Caki2 (cell line): ENCODE results near the gene FHOD3. TPM values are rescaled to one million over a fixed set of nuclear protein-coding genes. Genes with fewer than 3 reads are reported as not detected.
A peak's percentile ranks its signal among the peaks of the same experiment; 100 is the strongest.
"Not testable (repeated sequence)": the region's sequence is repeated elsewhere in the genome, so short reads cannot be mapped to it uniquely, and the experiment has no call there.

Source experiments
- DNase-seq: peaks from one replicate; pipeline ENCODE4 v3.0.0-alpha.2; 2015; ENCODE audit warnings: low read depth
- in situ Hi-C: cut with HindIII; loops from 2 replicates; pipeline ENCODE4 v1.10.0; 2016; ENCODE audit warnings: low sequenced_read_pairs, low pct_unique_long_range_greater_than_20kb, mixed read lengths
- total RNA-seq: library from RNA; depleted of rRNA; stranded (reverse); fragments of >200 nt; shearing (Covaris generic); gene quantifications from 2 replicates; pipeline ENCODE4 v1.2.3, GENCODE V29; 2014; ENCODE audit warnings: low replicate concordance

Gene FHOD3
- total RNA-seq, 1 experiment from 2014 or later: 15.0 TPM

DNA sequence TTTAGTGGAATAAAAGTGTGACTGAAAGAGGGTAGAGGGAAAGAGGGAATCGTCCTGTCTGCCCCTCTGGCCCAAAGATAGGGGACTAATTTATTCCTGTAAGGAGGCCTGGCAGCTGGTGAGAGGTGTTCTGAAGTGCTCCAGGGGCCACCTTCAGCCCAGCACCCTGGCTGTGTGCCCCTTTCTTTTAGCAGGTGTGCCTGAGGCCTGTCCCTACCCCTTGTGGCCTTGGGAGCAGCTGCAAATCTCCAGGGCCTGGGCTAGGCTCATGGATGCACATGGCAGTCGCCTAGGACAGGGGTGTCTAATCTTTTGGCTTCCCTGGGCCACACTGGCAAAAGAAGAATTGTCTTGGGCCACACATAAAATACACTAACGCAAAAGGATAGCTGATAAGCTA lies 37.3 kb downstream of the FHOD3 start:
- DNase-seq: no peak
- in situ Hi-C loops: no loop called here

DNA sequence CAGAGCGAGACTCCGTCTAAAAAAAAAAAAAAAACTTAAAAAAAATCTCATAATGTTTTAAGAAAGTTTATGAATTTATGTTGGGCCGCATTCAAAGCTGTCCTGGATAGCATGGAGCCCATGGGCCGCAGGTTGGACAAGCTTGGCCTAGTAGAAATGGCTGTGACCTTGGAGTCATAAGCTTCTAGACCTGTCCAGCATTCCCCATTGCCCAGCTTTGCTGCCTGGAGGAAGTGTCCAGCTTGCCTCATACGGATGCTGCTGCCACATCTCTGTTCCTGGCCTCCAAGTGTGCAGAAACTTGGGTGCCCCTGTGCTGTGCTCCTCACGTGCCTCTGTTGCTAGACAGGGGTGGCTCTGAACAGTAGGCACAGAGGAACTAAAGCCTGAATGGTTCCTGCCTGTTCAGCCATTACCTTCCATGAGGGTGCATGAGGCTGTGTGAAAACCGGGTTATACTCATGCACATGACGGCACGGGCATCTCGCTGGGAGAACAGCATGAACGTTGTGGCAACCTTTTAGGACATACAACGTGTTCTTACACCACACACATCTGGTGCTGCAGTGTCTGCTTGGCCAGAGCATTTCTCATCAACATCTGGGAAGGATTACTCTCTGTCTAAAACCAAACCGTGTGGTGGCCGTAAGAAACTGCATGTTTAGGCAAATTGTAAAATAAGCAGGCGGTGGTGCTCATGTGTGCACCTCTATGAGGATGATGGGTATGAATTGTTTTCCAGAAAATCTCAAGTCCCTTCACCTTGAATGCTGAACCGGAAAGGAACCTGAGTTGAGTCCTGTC lies 38.2 kb downstream of the FHOD3 start:
- in situ Hi-C loops: no loop called here
- DNase-seq: no peak

DNA sequence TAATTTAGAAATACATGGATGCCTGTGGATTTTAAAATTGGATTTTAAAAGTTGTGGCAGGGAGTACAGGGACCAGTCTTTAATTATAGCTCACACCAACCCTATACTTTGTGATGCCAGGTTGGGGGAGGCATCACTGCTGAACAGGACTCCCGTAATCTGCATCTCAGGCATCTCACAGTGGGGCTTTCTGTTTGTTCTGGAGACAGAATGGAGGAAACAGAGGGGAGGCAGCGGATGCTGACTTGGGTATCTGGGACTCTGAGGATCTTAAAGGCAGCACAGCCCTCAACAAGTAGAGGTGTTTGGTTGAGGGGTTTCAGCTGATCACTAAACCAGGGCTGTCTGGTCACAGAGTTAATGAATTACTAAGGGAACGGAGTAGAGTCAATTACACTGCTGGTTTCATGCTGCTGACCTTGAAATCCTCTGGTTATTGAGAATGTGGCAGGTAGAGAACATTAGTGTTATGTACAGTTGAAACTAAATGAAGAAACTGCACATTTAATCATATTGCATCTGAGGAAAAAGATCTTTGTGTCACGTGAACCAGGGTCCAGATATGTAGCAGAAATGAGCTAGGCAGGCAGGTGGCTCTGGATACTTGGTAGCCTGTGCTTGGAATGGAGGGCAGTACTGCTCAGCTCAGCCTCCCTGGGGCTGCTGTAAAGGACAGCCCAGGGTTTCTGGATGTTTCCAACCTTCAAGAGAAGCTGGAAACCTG lies 40.3 kb downstream of the FHOD3 start:
- peak; percentile 34 for DNase-seq
- in situ Hi-C loops: no loop called here

DNA sequence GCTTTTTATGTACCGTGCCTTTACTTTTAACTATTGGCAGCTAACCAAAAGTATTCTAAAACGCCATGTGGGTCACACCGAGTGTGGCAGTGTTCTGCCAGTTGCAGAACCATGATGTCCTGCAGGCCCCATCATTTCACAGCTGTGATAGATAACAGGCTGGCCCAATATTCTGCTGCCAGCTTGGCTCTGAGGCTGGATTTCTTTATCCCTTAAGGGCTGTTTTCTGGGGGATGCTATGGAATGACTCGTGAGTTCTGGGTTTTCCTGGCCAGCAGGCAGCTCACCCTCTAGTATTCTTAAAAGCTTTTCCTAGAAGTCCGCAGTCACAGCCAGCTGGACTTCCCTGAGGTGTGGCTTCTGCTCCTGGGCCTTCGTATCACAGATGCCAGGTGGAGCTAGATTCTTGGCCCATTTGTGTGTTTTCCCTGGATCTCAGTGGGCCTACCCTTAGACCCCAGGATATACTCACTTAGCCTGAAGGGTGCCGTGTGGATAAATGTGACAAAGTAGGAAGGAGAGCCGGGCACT lies 41.0 kb downstream of the FHOD3 start:
- in situ Hi-C loops: no loop called here
- DNase-seq: no peak

DNA sequence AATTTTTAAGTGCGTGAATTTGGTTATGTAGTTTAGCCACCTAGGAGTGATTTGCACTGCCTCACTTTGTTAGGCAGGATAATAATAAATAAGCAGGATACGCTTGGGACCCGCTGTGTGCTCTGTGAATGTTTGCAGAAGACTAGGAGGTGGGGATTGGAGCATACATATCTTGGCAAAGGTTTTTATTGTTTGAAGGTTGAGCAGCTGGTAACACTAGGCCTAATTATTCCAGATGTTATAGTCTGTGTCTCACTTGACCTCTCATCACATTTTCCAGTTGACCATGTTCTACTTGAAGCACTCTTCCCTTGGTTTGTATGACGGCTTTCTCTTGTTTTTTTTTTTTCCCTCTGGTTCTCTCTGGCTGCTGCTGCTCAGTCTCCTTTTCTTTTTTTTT lies 42.7 kb downstream of the FHOD3 start:
- in situ Hi-C loops: no loop called here
- no peak for DNase-seq

DNA sequence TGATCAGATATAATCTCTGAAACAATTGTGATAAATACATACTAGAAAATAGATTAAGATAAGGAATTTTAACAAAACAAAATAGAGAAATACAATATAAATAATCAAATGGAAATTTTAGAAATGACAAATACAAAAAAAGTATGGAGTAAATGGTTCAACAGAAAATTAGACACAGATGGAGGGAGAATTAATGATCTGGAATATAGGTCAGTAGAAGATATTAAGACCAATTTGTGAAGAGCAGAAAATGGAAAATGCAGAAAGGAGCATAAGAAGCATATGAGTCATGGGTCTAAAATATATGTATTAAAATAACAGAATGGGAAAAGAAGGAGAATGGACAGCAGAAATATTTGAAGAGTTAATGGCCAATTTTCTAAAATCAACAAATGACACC lies 44.4 kb downstream of the FHOD3 start:
- DNase-seq: no peak
- in situ Hi-C loops: no loop called here

DNA sequence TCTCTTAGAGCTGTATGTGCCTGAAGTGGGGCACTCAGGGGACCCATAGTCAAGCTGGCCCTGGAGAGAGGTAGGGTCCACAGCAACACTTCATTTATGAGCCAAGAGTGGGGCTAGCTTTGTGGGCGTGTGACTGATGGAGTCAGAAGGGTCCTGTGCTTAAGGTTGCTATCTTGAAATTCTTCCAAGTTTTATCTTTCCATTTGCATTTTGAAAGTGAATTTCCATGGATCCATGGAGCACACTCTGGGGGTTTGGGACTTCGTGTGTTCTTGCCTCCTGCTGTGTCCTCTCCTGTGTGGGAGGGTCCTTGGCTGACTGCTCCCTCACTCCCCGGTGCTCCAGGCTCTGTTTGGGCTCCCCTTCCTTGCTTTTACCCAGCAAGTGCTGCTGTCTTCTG lies 50.8 kb downstream of the FHOD3 start:
- in situ Hi-C loops: no loop called here

DNA sequence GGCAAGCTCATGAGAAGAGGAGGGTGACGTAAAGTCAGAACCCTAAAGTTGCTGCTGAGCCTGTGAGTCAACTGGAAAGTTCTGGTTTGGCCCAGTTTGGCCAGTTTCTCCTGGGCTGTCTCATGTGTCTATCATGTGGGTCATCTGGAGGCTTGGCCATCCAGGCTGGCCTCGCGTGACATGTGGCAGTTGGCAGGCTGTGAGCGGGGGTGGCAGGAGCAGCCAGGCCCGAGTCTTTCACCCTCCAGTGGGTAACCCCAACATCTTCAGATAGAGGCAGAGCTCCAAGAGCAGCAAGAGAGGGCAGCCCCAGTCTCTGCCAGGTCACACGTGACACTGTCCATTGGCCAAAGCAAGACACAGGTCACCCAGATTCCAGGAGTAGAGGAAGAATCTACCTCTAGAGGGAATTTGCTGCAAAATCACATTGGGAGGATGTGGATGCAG lies 51.5 kb downstream of the FHOD3 start:
- in situ Hi-C loops: no loop called here
- DNase-seq: peak; percentile 80

More for the DNA sequence above, 50.8 kb downstream of the FHOD3 start:
- no peak for DNase-seq

DNA sequence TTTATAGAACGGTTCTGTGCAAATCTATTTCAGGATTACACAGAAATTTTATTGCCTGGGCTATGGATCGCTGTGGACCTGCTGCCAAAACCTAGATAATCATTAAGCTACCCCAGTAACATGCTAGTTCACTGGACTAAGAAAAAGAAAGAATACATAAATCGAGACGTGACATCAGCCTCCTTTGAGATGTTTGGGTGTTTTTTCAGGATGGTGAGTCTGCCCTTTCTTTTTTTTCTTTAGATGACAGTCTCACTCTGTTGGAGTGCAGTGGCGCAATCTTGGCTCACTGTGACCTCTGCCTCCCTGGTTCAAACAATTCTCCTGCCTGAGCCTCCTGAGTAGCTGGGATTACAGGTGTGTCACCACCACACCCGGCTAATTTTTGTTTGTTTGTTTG lies 52.0 kb downstream of the FHOD3 start:
- in situ Hi-C loops: no loop called here
- peak; percentile 94 for DNase-seq

DNA sequence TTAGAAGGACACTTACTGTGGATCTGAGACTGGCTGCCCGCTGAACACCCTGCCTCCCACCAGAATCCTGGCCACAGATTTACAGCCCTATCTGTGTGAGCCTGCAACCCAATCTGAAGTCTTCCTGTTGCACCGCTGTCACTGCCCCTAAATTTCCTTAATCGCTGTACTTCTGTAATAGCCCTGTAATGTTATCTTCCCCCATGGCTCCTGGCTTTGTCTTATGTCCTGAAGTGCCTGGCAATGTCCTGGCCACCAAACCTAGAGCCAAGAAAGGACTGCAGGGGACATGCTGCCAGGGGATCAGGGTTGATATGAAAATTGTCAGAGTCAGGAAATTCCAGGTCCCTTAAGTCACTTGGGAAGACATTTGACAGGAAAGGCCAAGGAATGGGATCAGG lies 52.7 kb downstream of the FHOD3 start:
- in situ Hi-C loops: no loop called here
- DNase-seq: no peak

DNA sequence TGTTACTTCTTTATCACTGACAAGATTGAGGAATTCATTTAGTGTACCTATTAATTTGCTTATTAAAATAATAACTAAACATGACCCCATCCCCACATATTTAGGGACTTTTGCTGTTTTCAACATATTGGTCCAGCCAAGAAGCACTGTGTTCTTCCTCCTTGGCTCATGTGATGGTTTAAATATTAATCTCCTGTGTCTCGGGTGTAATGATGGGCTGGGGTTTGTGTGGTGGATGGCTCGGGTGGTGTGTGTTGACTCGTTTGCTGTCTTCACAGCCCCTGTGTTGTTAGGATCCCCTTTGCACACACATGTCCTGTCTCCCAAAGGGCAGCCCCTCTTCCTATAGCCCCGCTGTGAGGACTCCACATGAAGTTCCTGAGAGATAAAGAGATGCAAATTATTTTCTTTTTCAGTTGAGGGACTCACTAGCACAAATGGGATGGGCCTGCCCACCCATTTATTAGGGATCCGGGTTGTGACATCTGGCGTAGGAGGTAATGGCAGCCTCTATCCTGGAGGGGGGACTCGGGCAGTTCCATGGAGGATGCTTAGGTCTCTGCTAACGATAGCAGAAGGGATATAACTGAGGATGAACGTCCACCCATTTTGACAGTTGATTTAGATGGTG lies 53.4 kb downstream of the FHOD3 start:
- DNase-seq: no peak
- in situ Hi-C loops: no loop called here

DNA sequence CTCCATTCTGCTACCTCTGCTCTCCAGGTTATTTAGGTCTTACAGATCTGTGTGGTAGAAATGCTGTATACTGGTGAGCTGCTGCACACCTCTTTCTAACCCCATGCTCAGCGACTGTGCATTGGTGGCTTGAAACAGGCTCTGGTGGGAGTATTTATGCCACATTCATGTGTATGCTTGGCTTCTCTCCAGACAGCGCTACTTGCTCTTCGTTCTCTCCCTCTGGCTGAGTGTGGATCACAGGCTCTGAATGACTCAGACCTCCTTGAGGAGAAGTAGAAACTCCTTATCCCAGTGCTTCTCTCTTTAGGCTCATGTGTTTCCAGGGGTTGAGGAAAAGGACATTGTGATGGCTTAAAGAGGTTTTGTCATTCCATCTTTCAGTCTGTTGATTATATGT lies 54.9 kb downstream of the FHOD3 start:
- in situ Hi-C loops: no loop called here
- peak; percentile 67 for DNase-seq

DNA sequence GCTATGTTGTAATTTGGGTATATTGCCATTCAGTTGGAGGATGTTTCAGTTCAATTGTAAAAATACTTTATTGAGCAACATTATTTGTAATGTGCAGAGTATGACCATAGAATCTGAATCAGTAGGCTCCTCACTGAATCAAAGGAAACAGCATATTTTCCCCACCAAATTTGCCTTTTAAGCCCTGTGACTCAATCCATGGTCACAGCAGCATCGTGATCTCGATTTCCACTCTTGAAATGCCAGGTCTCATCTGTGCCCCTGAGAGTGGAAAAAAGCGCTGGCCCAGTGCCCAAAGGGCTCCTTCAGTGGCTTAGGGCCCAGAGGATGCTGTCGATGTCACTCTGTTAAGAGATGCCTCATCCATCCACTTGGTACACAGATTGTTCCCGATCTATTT lies 57.5 kb downstream of the FHOD3 start:
- in situ Hi-C loops: no loop called here
- DNase-seq: no peak

DNA sequence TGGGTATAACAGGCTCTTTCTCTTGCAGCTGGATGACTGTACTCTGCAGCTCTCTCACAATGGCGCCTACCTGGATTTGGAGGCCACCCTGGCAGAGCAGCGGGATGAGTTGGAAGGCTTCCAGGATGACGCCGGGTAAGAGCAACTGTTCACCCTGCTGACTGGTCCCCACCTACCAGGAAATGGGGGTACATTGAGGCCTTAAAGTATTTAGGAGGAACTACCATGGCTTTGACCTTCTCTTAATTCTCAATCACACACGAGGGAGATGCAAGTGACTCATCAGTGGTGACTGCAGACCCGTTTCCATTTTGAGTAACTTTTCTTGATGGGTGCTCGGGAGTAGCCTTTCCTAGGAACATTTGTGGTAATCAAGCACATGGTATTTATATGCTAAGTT lies 58.0 kb downstream of the FHOD3 start:
- in situ Hi-C loops: no loop called here

DNA sequence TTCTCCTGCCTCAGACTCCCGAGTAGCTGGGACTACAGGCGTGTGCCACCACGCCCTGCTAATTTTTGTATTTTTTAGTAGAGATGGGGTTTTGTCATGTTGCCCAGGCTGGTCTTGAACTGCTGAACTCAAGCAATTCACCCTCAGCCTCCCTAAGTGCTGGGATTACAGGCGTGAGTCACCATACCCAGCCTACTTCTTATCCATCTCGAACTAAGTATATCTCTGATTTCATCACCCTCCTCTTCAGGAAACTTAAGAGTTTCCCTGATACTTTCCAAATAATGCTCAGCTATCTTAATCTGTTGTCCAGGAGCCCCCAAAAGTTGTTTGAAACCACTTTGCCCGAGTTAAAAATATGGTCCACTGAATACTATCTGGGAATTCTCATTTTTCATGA lies 59.2 kb downstream of the FHOD3 start:
- in situ Hi-C loops, DNase-seq: not testable (repeated sequence)

More for the DNA sequence above, 58.0 kb downstream of the FHOD3 start:
- DNase-seq: no peak

DNA sequence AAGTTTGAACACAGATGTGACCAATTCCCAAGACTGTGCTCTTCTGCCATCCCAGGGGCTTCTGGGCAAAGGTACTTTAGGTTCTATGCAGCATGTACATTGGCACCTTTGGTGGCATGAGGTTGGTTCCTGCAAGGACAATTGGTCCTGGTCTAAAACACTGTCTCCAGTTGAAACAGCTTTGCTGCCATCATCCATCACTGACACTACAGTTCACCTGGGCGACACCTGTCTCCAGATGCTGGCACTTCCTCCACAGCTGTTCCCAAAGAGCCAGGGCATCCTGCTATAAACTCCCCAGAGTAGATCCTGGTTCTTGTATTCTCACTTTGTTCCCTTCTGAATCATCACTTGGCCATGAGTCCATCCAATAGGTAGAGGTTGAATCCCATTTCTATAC lies 60.6 kb downstream of the FHOD3 start:
- in situ Hi-C loops: no loop called here
- no peak for DNase-seq

DNA sequence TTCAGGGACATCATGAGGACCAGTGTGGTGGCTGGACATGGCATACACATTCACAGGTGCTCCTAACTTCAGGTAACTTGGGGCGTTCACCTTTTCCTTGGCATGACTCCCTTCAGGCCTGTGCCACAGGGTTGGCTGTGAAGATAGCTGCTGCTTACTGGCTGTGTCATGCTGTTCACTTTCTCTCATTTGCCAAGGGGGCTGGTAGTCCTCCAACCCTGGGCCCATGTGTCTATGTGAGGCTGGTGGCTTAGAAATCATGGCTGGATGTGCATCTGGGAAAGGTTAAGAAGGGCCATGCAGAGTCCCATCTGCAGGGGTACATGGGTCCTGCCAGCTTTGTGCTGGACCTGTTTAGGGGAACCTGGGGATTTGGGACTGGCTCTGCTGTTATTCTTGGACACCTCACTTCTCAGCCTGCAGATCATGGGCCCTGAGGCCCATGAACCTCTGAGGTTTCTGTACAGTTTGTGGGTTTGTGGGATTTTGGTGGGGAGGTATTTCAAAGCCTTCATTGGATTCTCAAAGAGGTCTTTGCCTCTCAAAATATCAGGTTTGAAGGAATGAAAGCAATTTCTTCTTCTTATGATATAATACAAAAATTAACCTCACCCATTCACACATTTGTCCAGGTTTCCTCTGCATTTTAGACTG lies 62.9 kb downstream of the FHOD3 start:
- in situ Hi-C loops: no loop called here
- DNase-seq: no peak

DNA sequence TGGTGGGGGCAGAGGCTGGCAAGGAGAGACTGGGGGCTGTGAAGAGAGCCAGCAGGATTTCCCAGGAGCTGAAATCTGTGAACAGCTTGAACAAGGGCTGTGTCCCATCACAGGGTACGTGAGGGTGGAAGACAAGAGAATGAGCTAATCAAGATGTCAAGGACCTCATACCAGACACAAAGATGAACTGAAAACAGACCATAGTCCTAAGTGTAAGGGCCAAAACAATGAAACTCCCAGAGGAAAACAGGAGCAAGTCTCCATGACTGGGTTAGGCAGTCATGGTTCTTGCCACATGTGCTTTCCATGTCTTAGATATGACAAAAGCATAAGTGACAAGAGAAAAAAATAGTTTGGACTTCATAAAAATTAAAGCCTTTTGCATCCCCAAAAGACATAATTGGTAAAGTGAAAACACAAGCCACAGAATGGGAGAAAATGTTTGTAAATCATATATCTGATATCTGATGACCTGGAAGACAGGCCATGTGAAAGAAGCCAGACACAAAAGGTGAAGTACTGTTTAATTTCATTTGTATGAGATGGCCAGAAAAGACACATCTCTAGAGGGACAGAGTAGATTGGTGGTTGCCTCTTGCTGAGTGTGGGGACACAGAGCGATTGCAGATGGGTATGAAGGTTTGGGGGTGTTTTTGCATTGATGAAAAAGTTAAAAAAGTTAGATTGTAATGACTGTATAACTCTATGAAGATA lies 67.6 kb downstream of the FHOD3 start:
- no peak for DNase-seq
- in situ Hi-C loops: no loop called here
